IPS-15b (cell line): Measurements from ENCODE around the gene WDR74.

Experiments used
- H3K27me3 ChIP-seq: one replicate; pipeline ENCODE4 v1.6.1; 2013; ENCODE audit warnings: low read length; ENCODE audit not compliant: control insufficient read depth, insufficient read depth
- H3K36me3 ChIP-seq: one replicate; pipeline ENCODE4 v1.6.1; 2013; ENCODE audit warnings: low read length; ENCODE audit not compliant: control insufficient read depth, insufficient read depth
- H3K4me1 ChIP-seq: one replicate; pipeline ENCODE4 v1.6.1; 2013; ENCODE audit warnings: mild to moderate bottlenecking, low read length; ENCODE audit not compliant: control insufficient read depth, insufficient read depth
- H3K4me3 ChIP-seq: one replicate; pipeline ENCODE4 v1.5.1; 2013; ENCODE audit warnings: low read depth, low read length
- H3K9ac ChIP-seq: one replicate; pipeline ENCODE4 v1.6.1; 2013; ENCODE audit warnings: low read depth, mild to moderate bottlenecking, low read length
- H3K9me3 ChIP-seq: one replicate; pipeline ENCODE4 v1.6.1; 2013; ENCODE audit warnings: mild to moderate bottlenecking, low read length; ENCODE audit not compliant: control insufficient read depth, insufficient read depth

Gene WDR74

GRCh38 chr11:62856333-62856895 is 17.0 kb upstream of the WDR74 start:
- Histone ChIP-seq H3K9me3 (no peaks in the 10 kb centered on the region), H3K27me3 (no peaks in the 10 kb centered on the region), H3K4me1 (peaks cover 9% of the 10 kb centered on the region), H3K9ac (peak overlapping the region; percentile 100), H3K36me3 (peaks cover 39% of the 10 kb centered on the region), H3K4me3 (peak overlapping the region; percentile 99)

DNA sequence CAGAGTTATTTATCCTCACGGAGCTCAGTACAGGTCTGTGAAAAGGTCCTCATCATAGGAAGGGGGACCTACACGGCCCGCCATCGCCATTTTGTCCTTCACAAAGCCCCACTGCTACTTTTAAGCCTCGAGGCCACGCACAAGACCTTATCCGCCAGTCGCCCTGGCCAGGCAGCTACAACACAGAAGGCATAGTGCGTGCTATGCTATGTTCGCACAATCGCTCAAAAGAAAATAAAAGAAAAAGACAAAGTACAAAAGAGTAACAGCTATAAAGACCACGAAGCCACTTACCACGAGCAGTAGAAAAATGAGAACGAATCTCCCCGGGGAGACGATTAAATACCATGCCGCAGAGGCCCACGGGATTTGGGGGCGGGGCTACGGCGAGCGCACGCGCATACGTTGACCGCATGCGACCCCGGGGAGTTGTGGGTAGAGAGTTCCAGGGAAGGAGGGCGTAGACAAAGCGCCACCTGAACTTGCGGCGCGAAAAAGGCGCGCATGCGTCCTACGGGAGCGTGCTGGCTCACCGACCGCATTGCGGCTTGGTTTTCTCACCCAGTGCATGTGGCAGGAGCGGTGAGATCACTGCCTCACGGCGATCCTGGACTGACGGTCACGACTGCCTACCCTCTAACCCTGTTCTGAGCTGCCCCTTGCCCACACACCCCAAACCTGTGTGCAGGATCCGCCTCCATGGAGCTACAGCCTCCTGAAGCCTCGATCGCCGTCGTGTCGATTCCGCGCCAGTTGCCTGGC is 16.4 kb upstream of the WDR74 start:
- Histone ChIP-seq H3K9me3 (no peaks in the 10 kb centered on the region), H3K36me3 (peaks cover 36% of the 10 kb centered on the region), H3K4me3 (peak overlapping the region; percentile 99), H3K9ac (peak overlapping the region; percentile 100), H3K27me3 (no peaks in the 10 kb centered on the region), H3K4me1 (peaks cover 5% of the 10 kb centered on the region)

DNA sequence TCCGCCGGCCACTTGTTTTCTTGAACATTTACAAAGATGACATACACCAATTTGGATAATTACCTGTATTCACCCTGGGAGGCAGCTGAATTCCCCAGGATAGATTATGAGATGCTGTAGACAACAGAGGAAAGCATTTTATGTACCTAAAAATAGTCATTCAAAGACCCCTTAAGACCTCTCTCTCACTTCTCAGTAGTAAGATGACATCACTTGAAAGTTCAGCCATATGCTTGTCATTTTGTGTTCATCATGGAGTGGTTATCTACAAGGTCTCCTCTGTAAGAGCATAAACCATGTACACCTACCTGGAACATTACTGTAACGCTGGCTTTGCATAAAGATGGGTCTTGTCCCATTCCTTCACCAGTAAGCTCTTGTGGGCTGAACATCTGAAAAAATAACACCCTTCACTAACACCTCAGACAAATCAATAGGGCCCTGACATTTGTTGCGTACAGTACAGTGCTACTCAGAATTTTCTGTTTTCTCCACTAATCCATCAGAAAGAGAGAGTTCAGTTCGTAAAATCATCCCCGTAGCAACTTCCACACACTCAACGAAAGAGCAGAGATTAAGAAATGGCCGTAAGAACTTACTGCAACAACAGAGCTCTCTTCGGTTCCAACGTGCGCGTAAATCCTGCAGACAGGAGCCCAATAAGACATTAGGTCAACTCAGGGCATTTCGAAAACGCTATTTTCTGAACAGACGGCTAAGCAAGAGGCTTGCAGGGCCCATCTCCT is 15.6 kb upstream of the WDR74 start:
- Histone ChIP-seq H3K27me3 (no peaks in the 10 kb centered on the region), H3K36me3 (peaks cover 34% of the 10 kb centered on the region), H3K9ac (peak overlapping the region; percentile 96), H3K4me1 (peaks cover 5% of the 10 kb centered on the region), H3K4me3 (peak overlapping the region; percentile 99), H3K9me3 (no peaks in the 10 kb centered on the region)

DNA sequence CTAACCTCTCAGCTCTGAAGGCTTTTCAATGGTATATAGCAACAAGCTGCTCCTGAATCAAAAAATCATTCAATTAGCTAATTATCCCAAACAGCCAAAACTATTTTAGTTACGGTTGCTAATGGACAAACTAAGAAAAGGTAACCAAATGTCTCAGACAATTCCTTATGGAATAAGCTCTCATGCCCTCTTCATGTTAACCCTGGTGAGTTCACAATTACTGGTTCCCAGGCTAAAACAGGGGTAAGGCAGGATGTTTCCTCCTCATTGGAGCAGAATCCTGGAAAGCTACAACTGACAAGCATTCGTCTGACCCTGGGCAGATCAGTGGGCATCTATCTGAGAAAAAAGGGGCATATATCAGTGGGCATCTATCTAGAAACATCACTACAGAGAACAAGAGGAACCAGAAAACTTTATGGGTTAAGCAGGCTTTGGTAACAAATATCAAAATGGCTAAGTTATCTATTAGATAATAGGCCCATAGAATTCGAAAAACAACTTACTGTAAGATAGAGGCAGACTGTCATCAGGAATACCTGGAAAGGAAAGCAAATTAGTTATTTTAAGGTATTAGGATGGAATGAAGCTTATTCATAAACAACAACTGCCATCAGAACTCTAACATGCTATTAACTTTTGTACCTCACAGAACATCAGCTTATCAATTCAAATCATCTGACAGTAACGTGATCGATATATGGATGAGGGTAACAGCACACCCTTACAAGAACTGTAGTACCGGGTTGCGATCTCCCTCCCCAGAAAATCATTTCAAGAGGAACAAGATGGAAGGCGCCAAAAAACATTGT is 14.8 kb upstream of the WDR74 start:
- H3K27me3 ChIP-seq, result no peaks in the 10 kb centered on the region
- peak overlapping the region; percentile 96 for H3K9ac ChIP-seq
- H3K4me3 ChIP-seq, result peak overlapping the region; percentile 99
- H3K4me1 ChIP-seq, result peaks cover 5% of the 10 kb centered on the region
- H3K36me3 ChIP-seq, result peaks cover 34% of the 10 kb centered on the region
- H3K9me3 ChIP-seq, result no peaks in the 10 kb centered on the region

- Histone ChIP-seq H3K4me1 (peaks cover 5% of the 10 kb centered on the region), H3K4me3 (peak overlapping the region; percentile 99), H3K9me3 (no peaks in the 10 kb centered on the region), H3K36me3 (peaks cover 34% of the 10 kb centered on the region), H3K27me3 (no peaks in the 10 kb centered on the region), H3K9ac (peak overlapping the region; percentile 96)
Measured at GRCh38 chr11:62853279-62853965, 14.0 kb upstream of the WDR74 start.

DNA sequence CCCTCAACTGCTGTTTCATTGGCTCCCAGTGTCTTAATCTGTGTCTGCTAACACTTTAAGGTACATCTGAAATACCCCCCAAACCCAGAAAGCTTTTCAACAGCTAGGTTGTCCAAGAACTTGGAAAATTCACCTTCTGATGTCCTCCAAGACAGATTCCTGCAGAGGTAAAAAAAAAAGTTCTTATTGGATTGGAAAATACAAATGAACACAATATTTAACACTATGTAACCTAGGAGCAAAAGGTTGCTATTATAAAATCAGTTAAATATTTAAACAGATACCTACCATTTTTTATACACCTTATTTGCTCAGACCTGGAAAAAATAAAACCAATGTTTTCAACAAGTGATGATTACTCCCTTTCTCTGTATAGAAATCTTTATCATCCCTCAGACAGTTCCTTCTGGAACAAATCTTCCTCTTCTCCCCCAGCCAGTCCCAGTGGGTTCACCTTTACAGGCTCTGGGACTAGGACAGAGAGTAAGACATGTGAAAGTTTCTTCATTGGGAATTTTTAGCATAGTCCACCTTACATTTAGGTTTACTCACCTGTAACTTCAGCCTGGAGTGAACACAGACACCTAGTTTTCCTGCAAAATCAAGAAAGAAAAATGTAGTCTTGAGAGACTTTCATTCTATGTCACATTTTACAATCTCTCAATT is 13.3 kb upstream of the WDR74 start:
- Histone ChIP-seq H3K4me1 (peaks cover 5% of the 10 kb centered on the region), H3K9ac (peak overlapping the region; percentile 96), H3K9me3 (no peaks in the 10 kb centered on the region), H3K36me3 (peaks cover 34% of the 10 kb centered on the region), H3K27me3 (no peaks in the 10 kb centered on the region), H3K4me3 (peak overlapping the region; percentile 99)

DNA sequence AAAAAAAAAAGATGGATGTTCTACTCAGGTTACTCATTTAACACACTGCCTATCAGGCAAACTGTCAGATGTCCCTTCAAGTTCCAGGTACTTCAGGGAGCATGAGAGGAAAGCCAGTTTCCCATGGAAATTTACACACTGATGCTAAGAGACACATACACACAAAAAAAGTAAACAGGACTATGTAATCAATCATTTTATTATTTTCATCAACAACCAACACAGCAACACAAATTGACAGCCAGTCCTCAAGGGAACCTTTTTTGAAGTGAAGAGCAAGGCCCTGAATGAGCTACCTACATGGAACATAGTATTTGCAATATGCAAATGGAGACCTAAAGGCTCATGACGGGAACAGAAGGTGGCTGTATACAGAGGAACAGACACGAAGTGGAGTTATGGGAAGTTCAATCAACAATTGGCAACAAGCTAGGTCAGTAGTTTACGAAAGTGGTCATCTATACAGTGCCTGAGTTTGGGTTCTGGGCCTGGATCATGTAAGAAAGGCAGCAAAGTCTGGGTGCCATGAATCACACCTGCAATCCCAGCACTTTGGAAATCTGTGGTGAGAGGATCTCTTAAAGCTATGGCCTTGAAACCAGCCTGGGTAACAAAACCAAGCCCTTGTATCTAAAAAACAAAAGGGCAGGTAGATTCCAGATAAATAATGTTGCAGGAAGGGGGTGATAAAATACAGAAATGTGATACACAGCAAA is 12.6 kb upstream of the WDR74 start:
- no peaks in the 10 kb centered on the region for H3K27me3 ChIP-seq
- H3K36me3 ChIP-seq, result peaks cover 34% of the 10 kb centered on the region
- H3K9me3 ChIP-seq, result no peaks in the 10 kb centered on the region
- H3K9ac ChIP-seq, result no peak overlapping the region
- H3K4me1 ChIP-seq, result peaks cover 5% of the 10 kb centered on the region
- H3K4me3 ChIP-seq, result peak overlapping the region; percentile 99

GRCh38 chr11:62850911-62851806 is 11.8 kb upstream of the WDR74 start:
- Histone ChIP-seq H3K4me1 (peaks cover 5% of the 10 kb centered on the region), H3K9me3 (no peaks in the 10 kb centered on the region), H3K36me3 (peaks cover 34% of the 10 kb centered on the region), H3K4me3 (no peak overlapping the region), H3K9ac (no peak overlapping the region), H3K27me3 (no peaks in the 10 kb centered on the region)

DNA sequence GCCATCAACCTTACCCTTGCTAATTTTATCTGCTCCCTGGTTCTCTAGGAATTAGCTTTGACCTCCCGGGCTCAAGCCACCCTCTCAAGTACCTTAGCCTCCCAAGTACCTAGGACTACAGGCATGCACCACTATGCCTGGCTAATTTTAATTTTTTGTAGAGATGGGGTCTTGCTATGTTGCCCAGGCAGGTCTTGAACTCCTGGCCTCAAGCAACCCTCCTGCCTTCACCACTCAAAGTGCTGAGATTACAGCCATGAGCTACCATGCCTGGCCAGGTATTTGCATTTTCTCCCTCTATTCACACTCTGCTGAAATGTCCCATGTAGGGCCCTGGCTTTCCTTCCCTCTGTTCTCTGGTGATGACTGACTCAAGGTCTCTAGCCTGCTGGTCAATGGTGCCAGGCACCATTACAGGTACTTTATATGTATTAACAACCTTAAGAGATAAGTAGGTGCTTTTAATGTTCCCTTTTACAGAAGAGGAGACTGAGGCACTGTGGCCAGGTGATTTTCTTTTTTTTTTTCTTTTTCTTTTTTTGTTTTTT is 8.5 kb upstream of the WDR74 start:
- H3K4me1 ChIP-seq, result peaks cover 5% of the 10 kb centered on the region
- peaks cover 8% of the 10 kb centered on the region for H3K36me3 ChIP-seq
- H3K27me3 ChIP-seq, result no peaks in the 10 kb centered on the region
- no peak overlapping the region for H3K4me3 ChIP-seq
- H3K9ac ChIP-seq, result no peak overlapping the region
- no peaks in the 10 kb centered on the region for H3K9me3 ChIP-seq
